GM18858 (cell line): Measurements from ENCODE around the gene TLK2.
"Not testable (repeated sequence)": the region's sequence is repeated elsewhere in the genome, so short reads cannot be mapped to it uniquely, and the experiment has no call there.

Source experiments
- ATAC-seq: cut with Tn5 transposase; IDR thresholded peaks from one replicate; pipeline ENCODE4 v1.9.1; 2021; ENCODE audit not compliant: unreplicated experiment

The TLK2 gene

DNA sequence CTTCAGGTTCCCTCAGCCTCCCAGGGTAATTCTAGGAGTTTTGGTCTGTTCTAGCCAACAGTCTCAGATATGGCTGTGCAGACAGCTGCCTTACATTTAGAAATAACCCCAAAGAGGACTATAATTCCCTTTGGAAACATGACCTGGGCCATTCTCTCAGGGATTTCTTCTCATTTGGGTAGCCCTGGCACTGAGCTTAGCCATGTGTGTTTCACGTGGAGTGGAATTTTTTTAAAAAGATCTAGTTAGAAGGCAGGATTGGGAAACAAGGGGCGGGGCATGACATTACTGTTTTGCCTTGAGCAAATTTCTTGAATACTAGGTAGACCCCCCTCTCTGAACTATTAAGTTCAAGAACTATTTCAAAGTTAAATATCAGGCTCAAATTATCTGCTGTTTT lies 119.3 kb downstream of the TLK2 start:
- no peak for ATAC-seq

DNA sequence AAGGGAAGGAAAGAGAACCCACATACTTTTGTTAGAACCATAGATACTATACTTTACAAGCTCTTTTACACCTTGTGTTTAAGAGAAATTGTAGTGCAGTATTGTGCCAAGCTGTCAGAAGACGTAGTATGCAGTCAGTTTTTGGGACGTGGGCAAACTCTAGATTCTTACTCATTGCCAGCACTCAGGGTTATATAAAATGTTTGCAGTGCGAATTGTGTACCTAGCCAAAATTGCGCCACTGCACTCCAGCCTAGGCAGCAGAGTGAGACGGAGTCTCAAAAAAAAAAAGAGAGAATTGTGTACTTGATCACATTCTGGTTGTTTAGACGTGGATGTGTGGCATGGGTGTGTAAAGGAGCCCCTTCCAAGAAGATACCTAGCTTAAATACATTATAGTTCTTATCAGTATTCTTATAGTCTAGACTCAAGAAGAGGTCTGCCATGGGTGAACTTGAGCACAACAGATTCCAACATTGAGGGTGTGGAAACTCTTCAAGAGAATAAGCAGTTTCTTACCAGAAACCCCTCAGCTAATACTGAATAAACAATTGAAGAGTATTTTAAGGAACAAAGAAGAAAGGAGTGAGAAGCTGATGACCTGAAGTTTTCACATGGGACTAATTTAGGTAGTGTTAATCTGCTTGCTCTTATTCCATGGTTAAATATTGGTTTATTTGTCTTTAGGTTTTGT lies 121.5 kb downstream of the TLK2 start:
- no peak for ATAC-seq

DNA sequence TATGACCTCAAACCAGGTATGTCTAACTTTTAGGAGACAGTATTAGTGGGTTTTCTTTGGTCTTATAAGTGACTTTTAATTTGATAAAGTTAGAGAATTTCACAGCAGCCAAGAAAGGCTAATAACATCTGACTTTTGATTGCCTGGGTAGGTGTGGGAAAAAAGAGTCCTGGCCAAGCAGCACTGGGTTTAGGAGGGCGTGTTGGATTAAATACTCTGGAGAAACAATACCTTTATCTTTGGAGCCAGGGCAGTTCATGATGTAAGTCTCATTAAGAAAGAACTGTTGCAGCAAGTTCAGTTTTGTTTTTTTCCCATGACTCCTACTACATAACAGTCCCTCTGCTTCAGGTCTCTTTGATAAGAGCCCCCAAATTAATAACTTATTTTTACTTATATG lies 122.2 kb downstream of the TLK2 start:
- no peak for ATAC-seq

DNA sequence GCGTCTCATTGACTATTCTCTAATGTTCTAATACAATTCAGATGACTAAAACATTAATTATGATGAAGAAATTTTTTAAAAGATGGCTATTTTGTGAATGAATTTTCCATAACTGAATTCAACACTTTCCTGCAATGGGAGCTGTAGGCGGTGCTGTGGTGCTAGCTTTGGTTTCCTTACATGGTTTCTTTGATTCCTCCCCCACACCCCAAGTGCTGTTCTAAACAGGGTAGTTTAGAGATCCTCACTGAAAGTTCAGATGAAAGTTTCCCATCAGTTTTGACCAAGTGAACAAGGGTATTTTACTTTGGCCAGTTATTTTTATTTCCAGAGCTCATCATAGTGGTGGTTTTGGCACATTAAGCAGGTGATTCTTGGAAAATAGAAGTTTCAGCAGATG lies 122.8 kb downstream of the TLK2 start:
- no peak for ATAC-seq

DNA sequence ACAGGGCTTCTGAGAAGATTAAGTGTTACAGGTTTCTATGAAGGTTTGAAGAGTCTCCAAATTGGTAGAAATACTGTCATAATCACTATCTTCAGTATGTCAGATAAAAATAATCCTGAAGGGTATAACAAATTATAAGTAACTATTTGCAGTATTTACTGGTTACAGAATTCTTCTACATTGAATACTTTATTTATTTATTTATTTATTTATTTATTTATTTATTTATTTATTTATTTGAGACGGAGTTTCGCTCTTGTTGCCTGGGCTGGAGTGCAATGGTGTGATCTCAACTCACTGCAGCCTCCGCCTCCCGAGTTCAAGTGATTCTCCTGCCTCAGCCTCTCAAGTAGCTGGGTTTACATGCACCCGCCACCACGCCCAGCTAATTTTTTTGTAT lies 125.2 kb downstream of the TLK2 start:
- not testable (repeated sequence) for ATAC-seq

DNA sequence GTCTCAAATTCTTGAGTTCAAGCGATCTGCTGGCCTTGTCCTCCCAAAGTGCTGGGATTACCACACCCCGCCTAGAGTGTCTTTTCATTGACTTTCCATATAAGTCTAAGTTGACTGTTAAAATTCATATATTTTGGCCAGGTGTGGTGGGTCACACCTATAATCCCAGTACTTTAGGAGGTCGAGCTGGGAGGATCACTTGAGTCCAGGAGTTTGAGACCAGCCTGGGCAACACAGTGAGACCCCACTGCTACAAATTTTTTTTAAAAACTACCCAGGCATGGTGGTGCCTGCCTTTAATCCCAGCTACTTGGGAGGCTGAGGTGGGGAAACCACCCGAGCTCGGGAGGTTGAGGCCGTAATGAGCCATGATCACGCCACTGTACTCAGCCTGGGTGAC lies 127.0 kb downstream of the TLK2 start:
- no peak for ATAC-seq

DNA sequence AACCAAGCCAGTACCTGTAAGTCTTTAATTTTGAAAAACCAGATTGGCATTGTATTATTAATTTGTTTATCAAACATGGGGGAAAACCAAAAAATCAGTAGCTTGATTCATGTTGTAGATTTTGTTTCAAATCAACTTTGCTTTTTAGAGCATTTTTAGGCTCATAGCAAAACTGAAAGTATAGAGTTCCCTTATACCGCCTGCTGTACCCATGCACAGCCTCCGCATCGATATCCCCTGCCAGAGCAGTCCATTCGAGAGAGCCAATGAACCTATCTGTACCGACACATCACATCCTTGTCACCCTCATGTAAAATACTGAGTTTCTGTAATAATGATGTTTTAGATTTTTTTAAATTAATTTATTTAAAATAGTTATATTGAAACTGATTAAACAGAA lies 132.7 kb downstream of the TLK2 start:
- peak; percentile 58 for ATAC-seq

DNA sequence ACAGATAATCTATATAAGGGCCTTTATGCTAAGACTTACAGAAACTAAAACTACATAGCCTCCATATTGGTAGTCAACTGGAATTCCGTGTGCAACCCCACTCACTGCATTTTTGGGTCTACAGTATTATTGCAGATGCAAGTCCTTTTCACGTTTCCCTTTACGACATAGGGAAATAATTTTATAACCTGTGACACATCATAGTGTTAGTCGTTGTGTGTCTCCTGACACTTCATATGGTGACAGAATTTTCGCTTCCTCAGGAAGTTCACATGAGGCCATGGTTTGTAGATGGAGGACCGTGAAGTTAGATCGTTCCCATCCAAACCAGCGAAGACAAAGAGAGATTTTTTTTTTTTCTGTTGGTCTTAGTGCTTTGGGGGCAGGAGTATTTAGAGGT lies 133.1 kb downstream of the TLK2 start:
- ATAC-seq = no peak

DNA sequence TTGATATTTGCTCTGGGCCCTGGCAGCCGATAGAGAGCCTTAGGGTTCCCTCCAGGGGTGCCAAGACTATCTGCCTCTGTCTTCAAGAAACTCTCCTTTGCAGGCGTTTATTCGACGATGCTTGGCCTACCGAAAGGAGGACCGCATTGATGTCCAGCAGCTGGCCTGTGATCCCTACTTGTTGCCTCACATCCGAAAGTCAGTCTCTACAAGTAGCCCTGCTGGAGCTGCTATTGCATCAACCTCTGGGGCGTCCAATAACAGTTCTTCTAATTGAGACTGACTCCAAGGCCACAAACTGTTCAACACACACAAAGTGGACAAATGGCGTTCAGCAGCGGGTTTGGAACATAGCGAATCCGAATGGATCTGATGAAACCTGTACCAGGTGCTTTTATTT lies 133.7 kb downstream of the TLK2 start:
- not testable (repeated sequence) for ATAC-seq

DNA sequence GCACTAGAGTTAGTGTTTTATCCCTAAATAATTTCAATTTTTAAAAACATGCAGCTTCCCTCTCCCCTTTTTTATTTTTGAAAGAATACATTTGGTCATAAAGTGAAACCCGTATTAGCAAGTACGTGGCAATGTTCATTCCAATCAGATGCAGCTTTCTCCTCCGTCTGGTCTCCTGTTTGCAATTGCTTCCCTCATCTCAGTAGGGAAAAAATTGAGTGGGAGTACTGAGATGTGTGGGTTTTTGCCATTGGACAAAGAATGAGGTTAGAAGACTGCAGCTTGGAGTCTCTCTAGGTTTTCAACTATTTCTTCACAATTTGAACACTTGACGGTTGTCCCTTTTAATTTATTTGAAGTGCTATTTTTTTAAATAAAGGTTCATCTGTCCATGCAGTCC lies 134.5 kb downstream of the TLK2 start:
- not testable (repeated sequence) for ATAC-seq

DNA sequence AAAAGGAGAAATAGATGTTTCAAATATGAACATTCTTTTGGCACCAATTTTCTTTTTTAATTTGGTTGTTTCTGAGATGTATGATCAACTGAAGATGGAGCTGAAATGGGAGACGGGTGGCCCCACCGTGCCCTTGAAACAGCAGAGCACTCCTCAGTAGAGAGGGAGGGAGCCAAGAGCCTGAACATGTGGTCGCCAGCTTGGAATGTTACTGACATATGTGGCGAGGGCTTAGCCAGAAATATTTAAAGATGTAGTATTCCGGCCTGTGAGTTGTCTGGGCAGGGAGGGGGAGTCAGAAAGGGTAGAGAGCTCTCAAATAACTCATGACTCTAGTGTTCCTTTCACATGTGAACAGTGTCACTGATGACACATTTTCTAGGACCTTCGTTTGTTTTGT lies 135.5 kb downstream of the TLK2 start:
- no peak for ATAC-seq

DNA sequence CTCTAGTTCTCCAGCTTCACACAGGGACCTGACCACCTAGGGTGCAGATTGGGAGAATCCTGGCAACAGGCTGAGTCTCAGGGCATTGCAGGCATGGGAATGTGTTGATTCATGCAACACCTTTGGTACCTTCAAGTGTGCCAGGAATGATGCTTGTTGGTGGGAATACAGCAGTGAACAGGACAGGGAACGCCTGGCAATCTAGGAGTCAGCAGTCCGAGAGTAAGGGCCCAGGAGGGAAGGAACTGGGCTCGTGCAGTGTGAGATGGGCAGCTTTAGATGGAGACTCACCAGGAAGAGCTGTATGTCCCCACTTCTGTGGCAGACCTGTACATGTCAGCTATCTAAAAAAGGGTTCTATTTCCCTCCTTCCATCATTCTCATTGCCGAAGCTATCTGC lies 136.9 kb downstream of the TLK2 start:
- no peak for ATAC-seq

DNA sequence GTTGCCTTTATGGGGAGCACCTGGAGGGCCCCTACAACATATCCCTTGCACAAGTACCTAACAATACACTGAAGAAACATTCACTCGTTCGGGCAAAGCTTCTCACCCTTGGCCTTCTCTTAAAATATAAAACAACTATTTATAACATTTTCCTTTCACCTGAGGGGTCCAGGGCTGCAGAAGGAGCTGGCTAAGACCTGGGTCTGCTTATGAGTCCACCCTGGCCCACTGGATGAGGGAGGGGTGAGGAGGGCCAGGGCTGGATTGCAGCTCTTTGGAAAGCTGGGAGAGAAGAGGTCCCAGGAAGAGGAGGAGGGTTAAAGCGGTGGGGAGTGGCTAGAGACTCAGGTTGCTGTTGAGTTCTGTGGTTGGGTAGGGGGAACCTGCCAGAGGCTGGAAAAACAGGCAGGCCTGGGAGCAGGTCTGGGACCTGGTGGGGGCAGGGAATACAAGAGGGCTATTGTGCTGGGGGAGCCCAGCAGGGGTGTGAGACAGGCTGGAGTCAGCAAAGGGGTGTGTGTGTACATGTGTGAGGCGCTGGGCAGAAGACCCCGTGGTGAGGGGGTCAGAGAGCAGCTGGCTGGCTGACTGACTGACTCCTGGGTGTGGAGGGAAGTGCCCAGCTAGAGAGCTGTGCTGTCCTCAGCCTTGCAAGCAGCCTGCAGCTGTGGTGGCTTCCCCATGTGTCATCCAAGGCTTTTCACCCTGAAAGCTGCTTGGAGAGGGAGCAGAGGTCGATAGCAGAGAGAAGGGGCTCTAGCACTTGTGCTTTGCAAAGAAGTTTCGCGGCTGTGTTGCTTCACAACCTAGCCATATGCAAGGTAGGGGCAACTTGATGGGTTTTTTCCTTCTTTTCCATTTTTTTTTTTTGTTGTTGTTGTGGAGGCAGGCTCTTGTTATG lies 138.6 kb downstream of the TLK2 start:
- ATAC-seq = no peak

DNA sequence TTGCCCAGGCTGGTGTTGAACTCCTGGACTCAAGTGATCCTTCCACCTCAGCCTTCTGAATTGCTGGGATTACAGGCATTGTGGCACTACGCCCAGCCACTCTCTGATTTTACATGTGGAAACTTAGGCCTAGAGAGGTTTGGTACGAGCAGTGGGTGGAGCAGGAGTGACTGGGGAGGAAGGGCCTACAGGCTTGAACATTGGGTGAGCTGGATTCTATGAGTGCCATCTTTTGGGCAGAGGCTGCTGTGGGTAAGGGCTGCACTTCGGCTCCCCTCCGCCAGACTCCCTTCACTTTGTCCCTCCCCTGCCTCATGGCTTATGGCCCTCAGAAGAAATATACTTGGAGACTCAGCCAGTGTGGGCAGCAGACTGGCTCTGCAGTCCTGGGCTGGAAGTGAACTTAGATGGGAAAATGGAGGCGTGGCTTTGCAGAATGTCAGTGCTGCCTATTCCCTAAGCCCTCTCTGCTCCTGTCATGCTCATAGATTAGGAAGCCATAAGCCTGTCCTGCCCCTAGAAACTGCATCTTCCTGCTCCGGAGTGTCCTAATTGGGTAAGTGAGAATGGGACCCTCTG lies 139.4 kb downstream of the TLK2 start:
- no peak for ATAC-seq

DNA sequence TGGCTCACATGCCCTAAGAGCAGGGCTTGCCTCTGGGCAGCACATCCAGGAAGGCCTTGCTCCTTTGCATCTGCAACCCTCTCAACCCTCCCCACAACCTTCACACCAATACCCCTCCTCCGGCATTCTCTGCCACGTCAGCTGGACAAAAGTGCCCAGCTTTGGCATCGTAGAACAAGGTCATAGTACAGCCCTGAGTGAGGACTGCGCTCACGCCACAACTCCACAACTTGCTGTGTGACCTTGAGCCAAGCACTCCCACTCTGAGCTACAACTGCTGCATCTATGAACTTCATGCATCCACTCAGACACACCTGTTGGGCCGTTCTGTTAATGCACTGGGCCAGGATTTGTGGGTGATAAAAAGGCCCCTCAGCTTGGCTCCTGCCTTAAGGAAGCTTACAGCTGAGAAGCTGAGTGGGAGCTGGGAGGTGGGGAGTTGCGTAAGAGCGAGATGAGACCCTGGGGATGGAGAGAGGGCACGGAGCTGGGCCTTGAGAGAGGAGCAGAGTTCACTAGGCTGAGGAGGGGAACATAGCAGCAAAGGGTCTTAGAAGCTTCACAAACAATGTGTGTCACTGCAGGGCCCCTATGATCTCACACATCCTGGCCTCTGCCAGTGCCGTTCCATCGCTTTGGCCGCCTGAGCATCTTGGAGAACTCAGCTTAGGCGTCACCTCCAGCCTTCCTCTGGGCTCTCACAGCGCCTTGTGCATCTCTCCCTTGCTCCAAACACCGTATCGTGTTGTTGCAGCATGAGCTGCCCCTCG lies 140.2 kb downstream of the TLK2 start:
- no peak for ATAC-seq

DNA sequence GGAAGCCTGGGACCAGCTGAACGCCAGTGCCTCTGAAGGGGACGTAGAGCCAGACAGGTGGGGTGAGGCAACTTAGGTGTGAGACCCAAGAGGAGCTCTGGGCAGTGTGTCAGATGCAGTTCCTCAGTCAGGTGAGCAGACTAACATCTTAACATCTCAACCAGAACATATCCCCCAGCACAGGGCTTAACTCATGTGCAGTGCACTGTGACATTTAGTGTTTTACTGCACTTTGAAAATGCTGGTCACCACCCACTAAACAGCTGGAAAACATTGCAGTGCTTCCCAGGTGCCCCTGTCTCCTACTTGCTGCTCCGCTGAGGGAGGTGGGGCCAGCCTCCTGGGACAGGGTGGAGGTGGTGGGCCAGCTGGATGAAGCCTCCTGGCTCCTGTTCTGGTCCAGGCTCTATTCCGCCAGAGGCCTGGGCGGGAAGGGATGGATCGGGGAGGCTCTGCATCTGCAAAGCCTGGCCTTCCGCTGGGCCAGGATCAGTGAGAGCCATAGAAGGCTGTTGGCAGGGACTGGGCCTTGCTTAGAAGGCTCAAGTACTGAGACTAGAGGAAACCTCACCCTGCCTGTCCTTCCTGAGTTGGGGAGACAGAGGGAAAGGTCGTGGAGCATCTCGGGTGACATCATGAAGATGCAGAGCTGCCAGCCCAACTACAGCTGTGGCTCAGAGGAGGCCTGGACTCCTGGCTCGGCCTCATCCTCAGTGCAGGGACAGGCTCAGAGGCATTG lies 141.0 kb downstream of the TLK2 start:
- no peak for ATAC-seq

DNA sequence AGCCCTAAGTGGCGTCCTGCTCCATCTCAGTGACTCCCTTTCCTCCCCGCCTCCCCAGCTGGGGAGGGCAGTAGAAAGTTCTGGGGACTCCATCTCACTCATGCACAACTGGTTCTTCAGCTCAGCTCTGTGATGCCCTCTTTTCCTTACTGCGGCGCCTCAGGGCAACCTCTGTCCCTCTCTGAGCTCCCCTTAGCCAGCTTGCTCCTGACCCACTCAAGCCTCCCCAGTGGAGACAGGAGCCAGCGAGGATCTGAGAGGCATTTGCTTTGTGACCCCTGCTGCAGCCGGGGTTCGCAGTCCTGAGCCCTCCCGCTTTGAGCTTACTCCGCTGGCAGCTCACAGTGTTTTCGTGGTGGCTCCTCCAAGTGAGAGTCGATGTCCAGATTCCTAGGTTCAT lies 142.6 kb downstream of the TLK2 start:
- no peak for ATAC-seq

DNA sequence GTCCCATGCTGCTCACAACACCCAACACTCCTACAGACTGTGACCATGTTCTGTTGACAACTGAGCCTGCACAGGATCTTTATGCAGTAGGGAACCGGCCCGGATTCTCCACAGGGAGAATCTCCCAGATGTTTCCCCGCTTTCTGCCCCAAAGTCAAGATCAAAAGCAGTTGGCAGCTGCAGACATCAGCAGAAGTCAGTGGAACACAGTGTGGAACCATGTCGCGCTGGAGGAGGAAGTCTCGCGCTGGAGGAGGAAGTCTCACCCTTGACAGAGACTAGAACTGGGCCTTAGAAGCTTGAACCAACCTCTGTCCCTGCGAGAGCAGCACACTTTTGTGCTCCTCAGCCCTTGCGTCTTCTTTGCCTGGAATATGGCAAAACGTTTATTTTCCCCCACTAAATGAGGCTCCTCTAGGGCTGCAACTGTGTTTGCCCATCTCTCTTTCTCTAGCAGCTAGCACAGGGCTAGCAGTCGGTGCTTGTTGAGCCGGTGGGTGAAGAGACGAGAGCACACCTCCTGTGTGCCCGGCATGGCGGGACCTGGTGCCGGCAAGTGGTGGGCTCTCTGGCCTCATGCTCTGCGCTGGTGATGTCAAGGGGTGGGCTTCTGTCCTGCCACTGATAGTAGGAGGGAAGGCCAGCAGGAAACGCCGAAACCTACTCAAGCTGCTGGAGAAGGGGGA lies 146.7 kb downstream of the TLK2 start:
- ATAC-seq = no peak

DNA sequence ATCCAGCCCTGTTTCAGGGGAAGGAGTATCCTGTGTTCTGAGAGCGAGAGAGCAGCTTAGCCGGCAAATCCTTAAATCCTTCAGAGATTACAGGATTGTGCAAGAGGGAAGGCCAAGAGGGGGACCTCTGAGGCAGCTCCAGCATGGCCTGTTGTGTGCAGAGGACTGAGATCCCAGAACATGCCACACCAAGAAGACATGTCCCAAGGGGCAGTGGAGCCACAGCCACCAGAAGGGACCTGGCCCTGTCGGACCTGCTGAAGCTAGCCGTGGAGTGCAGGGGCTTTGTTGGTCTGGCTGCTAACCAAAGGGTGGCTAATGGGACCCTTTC lies 147.2 kb downstream of the TLK2 start:
- no peak for ATAC-seq

DNA sequence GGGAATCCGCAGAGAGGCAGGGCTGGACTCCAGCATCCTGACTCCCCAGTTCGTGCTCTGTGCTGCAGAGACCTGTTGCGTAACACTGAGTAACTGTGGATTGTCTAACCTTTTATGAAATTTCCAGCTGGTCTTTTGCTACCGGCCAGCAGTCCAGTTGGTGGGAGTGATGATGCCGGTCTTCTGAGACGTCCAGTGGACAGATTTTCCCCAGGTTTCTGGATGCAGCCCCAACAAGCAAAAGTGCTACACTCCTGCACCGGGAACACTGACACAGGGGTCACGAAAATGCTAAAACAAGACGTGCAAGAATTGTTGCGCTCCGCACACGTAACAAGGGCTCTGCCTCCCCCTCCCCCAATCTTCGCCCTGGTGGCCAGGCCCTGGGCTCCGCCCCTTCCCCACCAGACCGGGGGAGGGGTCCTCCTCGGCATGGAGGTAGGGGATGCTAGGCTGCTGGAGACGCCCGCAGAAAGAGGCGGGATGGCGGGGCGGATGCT lies 148.1 kb downstream of the TLK2 start:
- no peak for ATAC-seq
